ENCODE measurements around the gene NET1. TPM values are rescaled to one million over a fixed set of nuclear protein-coding genes. Genes with fewer than 3 reads are reported as not detected.
A peak's percentile ranks its signal among the peaks of the same experiment; 100 is the strongest.

The NET1 gene
- total RNA-seq (100 to 1,000 TPM; 108 to 209 (median 167) TPM), polyA plus RNA-seq (100 to 1,000 TPM in 2 of 3 donors, 10 to 100 TPM in 1; 75.3 to 333 (median 245) TPM)

- Histone ChIP-seq H3K27me3 (peaks cover 0 to 4% (median 0%) of the 10 kb centered on the region in 3 donors), H3K9me3 (no peaks in the 10 kb centered on the region), H3K4me3 (peak within 1 kb of the TSS; percentile 77 to 88 (median 84)), H3K27ac (peak within 1 kb of the TSS; percentile 69 to 81 (median 74)), H3K36me3 (no peaks in the 10 kb centered on the region), H3K4me1 (peaks cover 0 to 13% (median 3%) of the 10 kb centered on the region in 4 donors)
- WGBS, 2 donors: 1% methylated on average over 48 of the region's 48 CpGs
- TF ChIP-seq POLR2AphosphoS5 (IDR thresholded peaks at IDR 0.05) (peak; percentile 30 to 70 (median 58)), POLR2A (IDR thresholded peaks at IDR 0.05) (no peak)
- DNase-seq: peak; percentile 94
- intact Hi-C loops (cut with DNase I): no loop called here
These were observed at the start of gene NET1 for GRCh38 chr10:5412277-5412941. Gene NET1 (plus strand): TSS chr10:5412557. CDS start chr10:5412693, 136 bp downstream.

- Histone ChIP-seq H3K9me3 (no peaks in the 10 kb centered on the region), H3K4me1 (no peaks in the 10 kb centered on the region), H3K36me3 (no peaks in the 10 kb centered on the region), H3K27ac (no peak overlapping the region), H3K27me3 (peaks cover 0 to 40% (median 10%) of the 10 kb centered on the region in 3 donors), H3K4me3 (no peak overlapping the region)
- no peak for DNase-seq
- TF ChIP-seq POLR2AphosphoS5 (IDR thresholded peaks at IDR 0.05) (no peak), EP300 (IDR thresholded peaks at IDR 0.05) (no peak), CTCF (IDR thresholded peaks at IDR 0.05) (no peak), POLR2A (IDR thresholded peaks at IDR 0.05) (no peak)
- intact Hi-C loops (cut with DNase I): no loop called here
These were observed 49.5 kb upstream of the NET1 start for GRCh38 chr10:5362873-5363272.

- no peak for DNase-seq
- no peak overlapping the region for H3K4me3 ChIP-seq
- no peaks in the 10 kb centered on the region for H3K9me3 ChIP-seq
- no peaks in the 10 kb centered on the region for H3K4me1 ChIP-seq
- H3K36me3 ChIP-seq: no peaks in the 10 kb centered on the region
- H3K27ac ChIP-seq: no peak overlapping the region
- 43 to 75% methylated on average over 11 of the region's 11 CpGs for WGBS, 2 donors
- H3K27me3 ChIP-seq: peaks cover 0 to 27% (median 10%) of the 10 kb centered on the region in 3 donors
- intact Hi-C loops (cut with DNase I): no loop called here
- TF ChIP-seq POLR2A (IDR thresholded peaks at IDR 0.05) (no peak), EP300 (IDR thresholded peaks at IDR 0.05) (no peak), POLR2AphosphoS5 (IDR thresholded peaks at IDR 0.05) (no peak), CTCF (IDR thresholded peaks at IDR 0.05) (no peak)
These were observed 48.0 kb upstream of the NET1 start for GRCh38 chr10:5364374-5364773.

- DNase-seq: no peak
- TF ChIP-seq POLR2AphosphoS5 (IDR thresholded peaks at IDR 0.05) (no peak), POLR2A (IDR thresholded peaks at IDR 0.05) (no peak), CTCF (IDR thresholded peaks at IDR 0.05) (no peak), EP300 (IDR thresholded peaks at IDR 0.05) (no peak)
- H3K27ac ChIP-seq: no peak within 1 kb of the TSS
- H3K4me1 ChIP-seq: no peaks in the 10 kb centered on the region
- H3K27me3 ChIP-seq: peaks cover 0 to 25% (median 10%) of the 10 kb centered on the region in 3 donors
- intact Hi-C loops (cut with DNase I): no loop called here
- 16 to 61% methylated on average over 21 of the region's 21 CpGs for WGBS, 2 donors
- H3K9me3 ChIP-seq: no peaks in the 10 kb centered on the region
- no peaks in the 10 kb centered on the region for H3K36me3 ChIP-seq
- H3K4me3 ChIP-seq: no peak within 1 kb of the TSS
These were observed 47.4 kb upstream of the NET1 start, which contains the start of gene UCN3 for GRCh38 chr10:5364890-5365338. Gene UCN3 (plus strand): TSS chr10:5364966. CDS start chr10:5373721, 8,755 bp downstream.

GRCh38 chr10:5365928-5366327, 46.4 kb upstream of the NET1 start:
- 24 to 27% methylated on average over 5 of the region's 5 CpGs for WGBS, 2 donors
- H3K4me3 ChIP-seq: no peak overlapping the region
- no peak overlapping the region for H3K27ac ChIP-seq

More at GRCh38 chr10:5365928-5366327, 46.4 kb upstream of the NET1 start:
- intact Hi-C loops (cut with DNase I): no loop called here
- Histone ChIP-seq H3K9me3 (no peaks in the 10 kb centered on the region), H3K36me3 (no peaks in the 10 kb centered on the region), H3K27me3 (peaks cover 0 to 25% (median 10%) of the 10 kb centered on the region in 3 donors), H3K4me1 (no peaks in the 10 kb centered on the region)
- TF ChIP-seq CTCF (IDR thresholded peaks at IDR 0.05) (no peak), EP300 (IDR thresholded peaks at IDR 0.05) (no peak), POLR2AphosphoS5 (IDR thresholded peaks at IDR 0.05) (no peak), POLR2A (IDR thresholded peaks at IDR 0.05) (no peak)
- no peak for DNase-seq
